GM13976 (cell line): ENCODE results near the gene MIR17HG.
"Not testable (repeated sequence)": the region's sequence is repeated elsewhere in the genome, so short reads cannot be mapped to it uniquely, and the experiment has no call there.

Experiments used
- DNase-seq: peaks from one replicate; pipeline ENCODE4 v3.0.0; 2012; ENCODE audit warnings: low spot score
- in situ Hi-C: fragments of 300-500 bp; cut with MboI; formaldehyde crosslinking; loops from one replicate; pipeline ENCODE4 v1.12.0; 2022; ENCODE audit warnings: low sequenced_read_pairs, mixed read lengths, inconsistent platforms; ENCODE audit not compliant: unreplicated experiment
- TF ChIP-seq, protein P1 (sequence below): IDR thresholded peaks from 2 replicates; pipeline ENCODE4 v1.5.1; 2012; ENCODE audit warnings: borderline replicate concordance, mild to moderate bottlenecking; ENCODE audit not compliant: insufficient read depth; ENCODE audit errors: extremely low read depth, missing control alignments, control extremely low read depth

Gene MIR17HG

DNA sequence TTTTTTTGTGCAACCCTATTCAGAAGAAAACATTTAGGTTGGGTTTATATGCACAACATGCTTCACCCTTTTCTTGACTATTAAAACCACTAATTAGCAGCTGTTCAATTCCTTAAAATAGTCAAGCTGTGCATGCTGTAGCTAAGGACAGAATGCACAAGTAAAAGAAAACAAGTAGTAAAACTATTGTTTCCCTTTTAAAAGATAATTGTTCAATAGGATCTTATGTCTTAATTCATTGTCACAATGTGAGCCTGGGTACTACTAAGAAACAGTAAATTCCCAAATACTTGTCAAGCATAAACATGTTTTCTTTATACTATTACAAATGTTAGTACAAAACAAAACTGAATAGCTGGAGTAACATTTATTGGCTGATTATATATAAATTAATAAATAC lies 32.6 kb upstream of the MIR17HG start:
- DNase-seq, result no peak
- TF ChIP-seq, protein P1, sequence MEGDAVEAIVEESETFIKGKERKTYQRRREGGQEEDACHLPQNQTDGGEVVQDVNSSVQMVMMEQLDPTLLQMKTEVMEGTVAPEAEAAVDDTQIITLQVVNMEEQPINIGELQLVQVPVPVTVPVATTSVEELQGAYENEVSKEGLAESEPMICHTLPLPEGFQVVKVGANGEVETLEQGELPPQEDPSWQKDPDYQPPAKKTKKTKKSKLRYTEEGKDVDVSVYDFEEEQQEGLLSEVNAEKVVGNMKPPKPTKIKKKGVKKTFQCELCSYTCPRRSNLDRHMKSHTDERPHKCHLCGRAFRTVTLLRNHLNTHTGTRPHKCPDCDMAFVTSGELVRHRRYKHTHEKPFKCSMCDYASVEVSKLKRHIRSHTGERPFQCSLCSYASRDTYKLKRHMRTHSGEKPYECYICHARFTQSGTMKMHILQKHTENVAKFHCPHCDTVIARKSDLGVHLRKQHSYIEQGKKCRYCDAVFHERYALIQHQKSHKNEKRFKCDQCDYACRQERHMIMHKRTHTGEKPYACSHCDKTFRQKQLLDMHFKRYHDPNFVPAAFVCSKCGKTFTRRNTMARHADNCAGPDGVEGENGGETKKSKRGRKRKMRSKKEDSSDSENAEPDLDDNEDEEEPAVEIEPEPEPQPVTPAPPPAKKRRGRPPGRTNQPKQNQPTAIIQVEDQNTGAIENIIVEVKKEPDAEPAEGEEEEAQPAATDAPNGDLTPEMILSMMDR, result no peak
- in situ Hi-C loops, result loop anchor here (10.0 kb wide), 1 partner anchor 90 kb away; no protein-coding TSS in a partner anchor

DNA sequence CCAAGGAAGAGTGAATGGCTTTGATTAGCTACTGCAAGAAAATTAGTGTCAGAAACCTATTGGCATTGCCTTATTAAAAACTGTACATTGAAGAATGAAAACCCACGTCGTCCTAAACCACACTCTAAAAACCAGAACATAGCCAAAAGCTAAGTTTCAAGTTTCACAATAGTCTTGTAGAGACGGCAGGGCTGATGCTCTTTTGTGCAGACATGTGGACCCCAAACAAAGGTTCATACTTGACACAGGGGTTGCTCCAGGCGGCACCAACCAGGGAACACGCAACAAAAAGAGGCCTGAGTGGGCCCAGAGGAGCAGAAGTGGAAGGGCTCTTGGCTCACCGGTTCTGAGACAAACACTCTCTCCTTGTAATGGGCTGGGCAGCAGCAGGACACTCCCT lies 28.6 kb upstream of the MIR17HG start:
- no peak for DNase-seq
- TF ChIP-seq, protein P1, result no peak
- in situ Hi-C loops, result loop anchor here (10.0 kb wide), 1 partner anchor 86 kb away; no protein-coding TSS in a partner anchor

DNA sequence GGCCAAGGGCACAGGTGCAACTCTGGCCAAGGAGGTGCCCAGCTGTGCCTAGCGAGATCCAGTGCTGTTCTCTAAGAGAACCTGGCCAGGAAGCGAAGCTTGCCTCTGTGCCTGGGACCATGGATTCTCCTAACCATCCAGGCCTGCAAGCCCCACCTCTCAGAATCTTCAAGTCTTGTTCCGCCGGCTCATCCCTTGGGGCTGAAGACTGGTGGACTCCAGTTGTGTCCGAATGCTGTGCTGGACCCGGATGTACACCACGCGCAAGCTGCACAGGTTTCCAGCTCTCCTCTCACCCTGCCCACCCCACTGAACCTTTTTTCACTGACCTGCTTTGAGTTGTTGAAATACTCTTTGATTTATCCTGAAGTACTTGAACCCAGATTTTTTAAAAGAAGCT lies 27.5 kb upstream of the MIR17HG start:
- TF ChIP-seq, protein P1, result no peak
- in situ Hi-C loops, result loop anchor here (10.0 kb wide), 1 partner anchor 85 kb away; no protein-coding TSS in a partner anchor
- no peak for DNase-seq

DNA sequence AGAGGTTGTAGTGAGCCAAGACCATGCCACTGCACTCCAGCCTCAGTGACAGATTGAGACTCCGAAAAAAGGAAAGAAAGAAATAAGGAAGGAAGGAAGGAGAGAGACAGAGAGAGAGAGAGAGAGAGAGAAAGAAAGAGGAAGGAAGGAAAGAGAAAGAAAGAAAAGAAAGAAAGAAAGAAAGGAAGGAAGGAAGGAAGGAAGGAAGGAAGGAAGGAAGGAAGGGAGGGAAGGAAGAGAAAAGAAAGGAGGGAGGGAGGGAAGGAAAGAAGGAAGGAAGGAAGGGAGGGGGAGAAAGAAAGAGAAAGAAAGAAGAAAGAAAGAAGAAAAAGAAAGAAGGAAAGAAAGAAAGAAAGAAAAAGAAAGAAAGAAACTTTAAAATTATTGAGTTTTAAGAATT lies 26.5 kb upstream of the MIR17HG start:
- DNase-seq, result not testable (repeated sequence)

DNA sequence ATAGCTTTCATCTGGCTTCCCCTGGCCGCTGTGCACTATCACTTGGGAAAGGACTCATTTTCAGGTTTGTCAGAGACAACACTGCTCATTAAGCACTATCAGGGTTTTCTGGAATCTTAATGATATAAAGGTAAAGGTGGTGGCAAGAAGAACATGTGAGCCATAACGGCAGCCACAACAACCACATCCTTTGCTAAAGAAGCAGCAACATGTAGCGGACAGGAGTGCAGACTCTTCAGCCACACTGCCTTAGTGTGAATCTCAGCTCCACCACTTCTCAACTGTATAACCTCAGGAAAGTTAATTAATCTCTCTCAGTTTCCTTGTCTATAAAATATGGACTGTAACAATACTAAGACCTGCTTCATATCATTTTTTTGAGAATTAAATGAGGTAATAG lies 24.1 kb upstream of the MIR17HG start:
- DNase-seq, result no peak
- TF ChIP-seq, protein P1, result no peak
- in situ Hi-C loops, result no loop called here

More for the DNA sequence above, 26.5 kb upstream of the MIR17HG start:
- in situ Hi-C loops, result not testable (repeated sequence)

DNA sequence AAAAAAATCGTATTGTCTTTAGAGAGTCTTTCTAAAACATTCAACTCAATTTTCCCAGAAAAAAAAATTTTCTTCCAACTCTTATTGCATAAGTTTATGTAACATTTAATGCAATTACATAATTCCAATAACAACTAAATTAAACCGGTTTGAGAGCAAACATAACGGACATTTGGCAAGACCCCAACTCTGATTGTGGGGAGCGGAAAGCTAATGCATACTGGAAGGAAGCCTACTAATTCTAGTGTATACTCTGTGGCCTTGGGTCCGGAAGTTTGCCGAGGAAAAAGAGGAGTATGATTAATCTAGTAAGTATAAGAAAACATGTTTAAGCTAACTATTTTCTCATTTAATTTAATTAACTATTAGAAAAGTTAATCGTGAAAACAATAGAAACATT lies 21.3 kb upstream of the MIR17HG start:
- in situ Hi-C loops, result no loop called here
- no peak for DNase-seq
- TF ChIP-seq, protein P1, result no peak

DNA sequence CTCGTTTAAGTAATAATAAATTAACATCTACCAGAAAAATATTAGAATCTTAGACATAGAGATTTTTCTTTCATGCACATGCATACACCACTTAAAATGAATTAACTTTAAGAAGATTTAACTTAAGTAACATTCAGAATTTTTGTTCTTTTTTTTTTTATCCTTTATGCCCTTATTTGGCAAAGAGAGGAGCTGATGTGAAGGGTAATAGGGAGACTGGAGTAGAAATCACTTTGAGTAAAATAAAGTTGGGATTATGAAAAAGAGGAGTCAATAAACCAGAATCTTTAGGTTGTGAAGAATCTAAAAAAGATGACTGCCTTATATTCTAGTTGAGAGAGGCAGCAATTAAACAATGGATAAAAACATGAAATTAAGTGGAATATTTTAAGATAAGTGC lies 18.8 kb upstream of the MIR17HG start:
- in situ Hi-C loops, result no loop called here
- TF ChIP-seq, protein P1, result no peak
- DNase-seq, result no peak
